DMS 273 treated with DMSO at 0.1 percent for 48 hours (cell line): ENCODE measurements around the gene MAPK11.

Experiments
- DNase-seq: peaks from one replicate; lab custom pipeline; 2025; lab: John Stamatoyannopoulos, UW

Gene MAPK11

DNA sequence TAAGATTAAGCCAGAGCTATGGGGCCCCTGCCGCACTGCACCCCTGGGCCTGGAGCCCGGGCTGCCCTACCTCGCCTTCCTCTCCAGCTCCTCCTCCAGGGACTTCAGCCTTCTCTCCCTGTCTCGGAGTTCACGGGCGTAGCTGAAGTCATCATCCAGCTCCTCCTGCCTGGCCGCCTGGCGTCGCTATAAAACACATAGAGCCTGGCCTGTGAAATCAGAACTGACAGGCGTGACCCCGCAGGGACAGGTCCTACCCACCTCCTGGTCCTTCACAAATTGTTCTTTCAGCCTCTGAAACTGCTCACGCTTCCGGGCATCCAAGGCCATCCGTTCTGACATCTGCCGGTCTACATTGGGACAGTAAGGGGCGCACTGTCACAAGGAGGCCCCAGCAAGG lies 46.1 kb downstream of the MAPK11 start:
- DNase-seq = no peak

GRCh38 chr22:50222508-50222907 lies 47.7 kb downstream of the MAPK11 start:
- DNase-seq = no peak

GRCh38 chr22:50221410-50222300 lies 48.5 kb downstream of the MAPK11 start:
- no peak for DNase-seq

DNA sequence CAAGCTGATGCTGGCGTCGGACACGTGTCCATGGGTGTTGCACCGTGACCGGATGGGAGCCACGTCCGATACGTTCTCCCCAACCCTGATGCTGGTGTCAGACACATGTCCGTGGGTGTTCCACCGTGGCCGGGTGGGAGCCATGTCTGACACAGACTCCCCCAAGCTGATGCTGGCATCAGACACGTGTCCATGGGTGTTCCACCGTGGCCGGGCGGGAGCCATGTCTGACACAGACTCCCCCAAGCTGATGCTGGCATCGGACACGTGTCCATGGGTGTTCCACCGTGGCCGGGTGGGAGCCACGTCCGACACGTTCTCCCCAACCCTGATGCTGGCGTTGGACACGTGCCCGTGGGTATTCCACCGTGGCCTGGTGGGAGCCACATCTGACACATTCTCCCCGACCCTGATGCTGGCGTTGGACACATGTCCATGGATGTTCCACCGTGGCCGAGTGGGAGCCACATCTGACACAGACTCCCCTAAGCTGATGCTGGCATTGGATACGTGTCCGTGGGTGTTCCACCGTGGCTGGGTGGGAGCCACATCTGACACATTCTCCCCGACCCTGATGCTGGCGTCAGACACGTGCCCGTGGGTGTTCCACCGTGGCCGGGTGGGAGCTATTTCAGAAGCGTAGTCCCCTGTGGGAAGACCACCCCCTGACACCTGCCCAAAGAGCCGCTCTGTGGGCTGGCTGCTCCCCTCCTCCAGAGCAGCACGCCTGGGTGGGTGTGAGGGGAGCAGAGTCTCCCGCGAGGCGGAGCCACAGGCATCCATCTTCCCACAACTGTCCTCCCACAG lies 49.4 kb downstream of the MAPK11 start:
- DNase-seq = no peak

- no peak for DNase-seq
These were observed 50.2 kb downstream of the MAPK11 start for GRCh38 chr22:50219800-50220602.

- DNase-seq = no peak
These were observed 51.0 kb downstream of the MAPK11 start for GRCh38 chr22:50218996-50219727.

- no peak for DNase-seq
These were observed 51.8 kb downstream of the MAPK11 start for GRCh38 chr22:50218153-50218995.

DNA sequence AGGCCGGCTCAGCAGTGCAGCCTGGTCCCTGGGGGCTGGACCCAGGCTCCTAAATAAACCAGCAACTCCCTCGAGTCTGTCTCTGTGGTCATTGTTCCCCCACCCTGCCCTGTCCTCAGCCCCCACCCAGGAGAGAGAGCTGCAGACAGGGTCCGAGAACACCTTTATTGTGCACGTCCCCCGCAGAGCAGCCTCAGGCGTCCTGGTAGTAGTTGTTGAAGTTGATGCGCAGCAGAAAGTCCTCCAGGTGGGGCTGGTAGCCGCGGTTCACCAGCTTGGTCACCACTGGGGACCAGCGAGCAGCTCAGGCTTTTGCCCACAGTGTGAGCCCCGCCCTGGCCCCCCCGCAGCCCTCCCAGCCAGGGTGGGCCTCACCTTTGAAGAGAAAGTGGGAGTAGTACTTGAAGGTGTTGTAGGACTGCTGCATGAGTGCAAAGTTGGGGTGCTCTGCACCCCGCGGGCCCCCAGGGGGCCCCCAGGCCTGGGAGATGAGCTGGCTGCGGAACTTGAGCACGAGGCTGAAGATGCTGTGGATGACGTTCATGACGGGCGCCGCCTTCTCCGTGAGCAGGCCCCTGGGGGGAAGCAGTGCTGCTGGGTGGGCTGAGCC lies 52.5 kb downstream of the MAPK11 start:
- no peak for DNase-seq

- no peak for DNase-seq
These were observed 53.3 kb downstream of the MAPK11 start for GRCh38 chr22:50216684-50217520.

DNA sequence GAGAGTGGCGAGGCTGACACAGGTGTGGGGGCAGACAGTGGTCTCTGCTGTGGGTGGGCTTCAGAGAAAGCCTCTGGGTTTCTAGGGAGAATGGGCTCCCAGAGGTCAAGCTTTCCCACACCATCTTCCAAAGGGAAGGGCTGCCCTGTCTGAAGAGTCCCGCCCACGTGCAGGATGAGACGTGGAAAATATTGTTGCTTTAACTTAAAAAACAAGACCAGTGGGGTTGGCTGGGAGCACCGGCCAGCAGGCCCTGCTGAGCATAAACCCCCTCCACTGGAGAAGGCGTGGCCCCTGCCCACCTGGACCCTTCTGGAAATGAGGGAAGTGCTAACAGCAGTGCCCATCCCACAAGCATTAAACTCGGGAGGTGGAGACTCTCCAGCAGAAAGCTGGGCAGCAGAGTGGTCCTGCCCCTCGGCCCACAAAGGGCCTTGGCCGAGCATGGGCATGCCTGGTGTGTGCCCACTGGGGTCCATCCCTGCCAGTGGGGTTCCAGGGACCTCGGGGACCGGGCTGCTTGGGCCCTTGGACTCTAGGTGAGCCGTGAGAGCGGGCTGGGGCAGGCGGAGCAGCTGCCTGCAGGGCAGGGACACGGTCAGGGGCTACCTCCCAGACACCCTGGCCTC lies 54.0 kb downstream of the MAPK11 start:
- no peak for DNase-seq

GRCh38 chr22:50215297-50216054 lies 54.7 kb downstream of the MAPK11 start:
- DNase-seq = no peak
